Hepatocyte (in vitro differentiated cells): ENCODE data around the gene HEBP2. TPM values are rescaled to one million over a fixed set of nuclear protein-coding genes. Genes with fewer than 3 reads are reported as not detected.

Experiments
- DNase-seq: peaks from one replicate; pipeline ENCODE4 v3.0.0-alpha.2; 2016; ENCODE audit warnings: low spot score
- H2AFZ ChIP-seq: fragments of 200-600 bp; sonication (generic); 2 replicates; pipeline ENCODE4 v1.6.0; 2016; ENCODE audit warnings: antibody characterized with exemption, mild to moderate bottlenecking
- H3K27ac ChIP-seq: fragments of 200-600 bp; sonication (generic); 2 replicates; pipeline ENCODE4 v1.5.1; 2016; ENCODE audit warnings: mild to moderate bottlenecking
- H3K27me3 ChIP-seq: fragments of 200-600 bp; sonication (generic); 2 replicates; pipeline ENCODE4 v1.6.1; 2016
- H3K36me3 ChIP-seq: fragments of 200-600 bp; sonication (generic); replicated peaks from 2 replicates; pipeline ENCODE4 v1.5.1; 2016; ENCODE audit warnings: low read depth; ENCODE audit not compliant: insufficient read depth
- H3K4me1 ChIP-seq: fragments of 200-600 bp; sonication (generic); 2 replicates; pipeline ENCODE4 v1.5.1; 2016; ENCODE audit warnings: mild to moderate bottlenecking, moderate library complexity; ENCODE audit not compliant: insufficient read depth
- H3K4me2 ChIP-seq: fragments of 200-600 bp; sonication (generic); 2 replicates; pipeline ENCODE4 v1.6.0; 2016
- H3K4me3 ChIP-seq: fragments of 200-600 bp; sonication (generic); 2 replicates; pipeline ENCODE4 v1.5.1; 2016; ENCODE audit warnings: mild to moderate bottlenecking
- H3K79me2 ChIP-seq: fragments of 200-600 bp; sonication (generic); 2 replicates; pipeline ENCODE4 v1.6.0; 2017; ENCODE audit warnings: mild to moderate bottlenecking
- H3K9me2 ChIP-seq: fragments of 200-600 bp; sonication (generic); replicated peaks from 2 replicates; pipeline ENCODE4 v1.6.0; 2017; ENCODE audit warnings: mild to moderate bottlenecking; ENCODE audit not compliant: insufficient read depth
- H3K9me3 ChIP-seq: fragments of 200-600 bp; sonication (generic); 2 replicates; pipeline ENCODE4 v1.5.1; 2016; ENCODE audit warnings: low read depth, mild to moderate bottlenecking
- H4K20me1 ChIP-seq: fragments of 200-600 bp; sonication (generic); 2 replicates; pipeline ENCODE4 v1.6.0; 2016; ENCODE audit warnings: mild to moderate bottlenecking; ENCODE audit not compliant: insufficient read depth, poor library complexity, severe bottlenecking
- EZH2 ChIP-seq: fragments of 200-600 bp; sonication (generic); IDR thresholded peaks from 2 replicates; pipeline ENCODE4 v1.6.1; 2016; ENCODE audit warnings: antibody characterized with exemption, mild to moderate bottlenecking, borderline replicate concordance
- EZH2phosphoT487 ChIP-seq: fragments of 200-600 bp; sonication (generic); IDR thresholded peaks from one replicate; pipeline ENCODE4 v1.6.1; 2018; ENCODE audit warnings: antibody characterized with exemption, mild to moderate bottlenecking, low read depth, moderate library complexity; ENCODE audit not compliant: unreplicated experiment, severe bottlenecking
- WGBS: methylation state at CpG from one replicate; pipeline ENCODE4 v1.1.6; 2016; ENCODE audit warnings: low lambda C conversion rate; ENCODE audit errors: missing lambda C conversion rate; 5-methylcytosine and 5-hydroxymethylcytosine counted together
- polyA plus RNA-seq: library from polyadenylated mRNA; unstranded; fragments of >200 nt; fragmentation: Nextera tagmentation; extraction: Ambion mirVana; gene quantifications from 2 replicates; pipeline ENCODE4 v1.2.1, GENCODE V29; 2016
- total RNA-seq: library from RNA; depleted of rRNA; stranded (reverse); fragments of >200 nt; gene quantifications from 2 replicates; pipeline ENCODE4 v1.2.3, GENCODE V29; 2014
- TF ChIP-seq, protein P1 (sequence below): fragments of 200-600 bp; sonication (generic); IDR thresholded peaks from 2 replicates; pipeline ENCODE4 v1.5.1; 2016; ENCODE audit warnings: antibody characterized with exemption, mild to moderate bottlenecking; ENCODE audit not compliant: poor library complexity

The HEBP2 gene
- total and polyA plus RNA-seq, 2 experiments from 2014 or later, result 21.6 to 79.0 TPM

DNA sequence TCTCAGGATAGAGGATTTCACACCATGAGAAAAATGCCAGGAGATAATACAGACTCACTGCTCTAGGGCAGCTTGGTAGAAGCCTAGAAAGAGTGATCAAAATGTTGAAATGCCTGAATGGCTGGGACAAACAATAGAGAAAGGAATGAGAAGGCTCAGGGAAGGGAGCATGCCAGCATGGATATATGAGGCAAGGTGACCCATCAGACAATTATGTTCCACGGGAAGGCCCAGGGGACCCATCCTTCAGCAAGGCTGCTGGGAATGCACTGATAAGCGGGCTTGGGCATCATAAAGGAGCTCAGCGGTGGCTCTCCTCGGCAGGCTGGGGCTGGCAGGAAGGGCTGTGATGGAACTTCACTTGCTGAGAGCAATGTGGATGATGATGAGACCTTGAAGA lies 12.2 kb downstream of the HEBP2 start:
- Histone ChIP-seq H4K20me1 (no peaks in the 10 kb centered on the region), H3K4me2 (no peak overlapping the region), H3K36me3 (no peaks in the 10 kb centered on the region), H3K27ac (no peak overlapping the region), H3K9me2 (no peaks in the 10 kb centered on the region), H3K4me1 (no peaks in the 10 kb centered on the region), H2AFZ (no peak overlapping the region), H3K27me3 (no peaks in the 10 kb centered on the region), H3K9me3 (no peaks in the 10 kb centered on the region), H3K79me2 (no peaks in the 10 kb centered on the region), H3K4me3 (no peak overlapping the region)
- no peak for TF ChIP-seq EZH2phosphoT487
- no peak for TF ChIP-seq EZH2
- TF ChIP-seq, protein P1, sequence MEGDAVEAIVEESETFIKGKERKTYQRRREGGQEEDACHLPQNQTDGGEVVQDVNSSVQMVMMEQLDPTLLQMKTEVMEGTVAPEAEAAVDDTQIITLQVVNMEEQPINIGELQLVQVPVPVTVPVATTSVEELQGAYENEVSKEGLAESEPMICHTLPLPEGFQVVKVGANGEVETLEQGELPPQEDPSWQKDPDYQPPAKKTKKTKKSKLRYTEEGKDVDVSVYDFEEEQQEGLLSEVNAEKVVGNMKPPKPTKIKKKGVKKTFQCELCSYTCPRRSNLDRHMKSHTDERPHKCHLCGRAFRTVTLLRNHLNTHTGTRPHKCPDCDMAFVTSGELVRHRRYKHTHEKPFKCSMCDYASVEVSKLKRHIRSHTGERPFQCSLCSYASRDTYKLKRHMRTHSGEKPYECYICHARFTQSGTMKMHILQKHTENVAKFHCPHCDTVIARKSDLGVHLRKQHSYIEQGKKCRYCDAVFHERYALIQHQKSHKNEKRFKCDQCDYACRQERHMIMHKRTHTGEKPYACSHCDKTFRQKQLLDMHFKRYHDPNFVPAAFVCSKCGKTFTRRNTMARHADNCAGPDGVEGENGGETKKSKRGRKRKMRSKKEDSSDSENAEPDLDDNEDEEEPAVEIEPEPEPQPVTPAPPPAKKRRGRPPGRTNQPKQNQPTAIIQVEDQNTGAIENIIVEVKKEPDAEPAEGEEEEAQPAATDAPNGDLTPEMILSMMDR, result no peak
- WGBS, result 87% methylated on average over 4 of the region's 4 CpGs
- DNase-seq, result no peak

DNA sequence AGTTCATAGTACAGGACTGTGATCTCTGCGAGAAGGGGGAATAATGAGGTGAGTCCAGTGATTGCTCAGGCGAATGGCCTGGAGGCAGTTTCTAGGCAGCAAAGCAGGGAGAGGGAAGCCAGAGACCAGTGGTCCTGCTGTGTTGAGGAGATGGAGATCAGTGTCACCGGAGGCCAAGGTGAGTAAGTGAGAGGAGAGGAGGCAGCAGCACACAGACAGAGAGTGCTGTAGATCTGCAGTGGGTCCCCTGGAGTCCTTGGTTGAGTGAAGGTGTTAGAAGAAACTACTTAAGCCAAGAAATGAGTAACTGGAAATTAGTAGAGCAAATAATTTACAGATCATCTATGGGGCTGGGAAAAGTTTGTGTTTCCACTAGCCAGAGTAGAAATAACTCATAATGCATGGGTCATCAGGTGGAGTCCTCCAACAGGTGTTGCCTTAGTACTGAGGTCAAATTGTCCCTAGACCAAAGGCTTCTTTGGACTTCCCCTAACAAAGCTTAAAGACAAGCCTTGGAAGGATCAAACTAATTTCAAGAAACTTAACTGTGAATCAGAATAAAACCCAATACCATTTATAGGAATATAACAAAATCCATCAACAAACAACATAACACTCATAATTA lies 13.6 kb downstream of the HEBP2 start:
- Histone ChIP-seq H3K27me3 (no peaks in the 10 kb centered on the region), H3K4me1 (no peaks in the 10 kb centered on the region), H3K36me3 (no peaks in the 10 kb centered on the region), H3K79me2 (no peaks in the 10 kb centered on the region), H4K20me1 (no peaks in the 10 kb centered on the region), H3K27ac (no peak overlapping the region), H3K9me3 (no peaks in the 10 kb centered on the region), H3K4me3 (no peak overlapping the region), H3K4me2 (no peak overlapping the region), H3K9me2 (no peaks in the 10 kb centered on the region), H2AFZ (no peak overlapping the region)
- 61% methylated on average over 3 of the region's 3 CpGs for WGBS
- no peak for DNase-seq
- TF ChIP-seq EZH2 (no peak), EZH2phosphoT487 (no peak)
- TF ChIP-seq, protein P1, result no peak

DNA sequence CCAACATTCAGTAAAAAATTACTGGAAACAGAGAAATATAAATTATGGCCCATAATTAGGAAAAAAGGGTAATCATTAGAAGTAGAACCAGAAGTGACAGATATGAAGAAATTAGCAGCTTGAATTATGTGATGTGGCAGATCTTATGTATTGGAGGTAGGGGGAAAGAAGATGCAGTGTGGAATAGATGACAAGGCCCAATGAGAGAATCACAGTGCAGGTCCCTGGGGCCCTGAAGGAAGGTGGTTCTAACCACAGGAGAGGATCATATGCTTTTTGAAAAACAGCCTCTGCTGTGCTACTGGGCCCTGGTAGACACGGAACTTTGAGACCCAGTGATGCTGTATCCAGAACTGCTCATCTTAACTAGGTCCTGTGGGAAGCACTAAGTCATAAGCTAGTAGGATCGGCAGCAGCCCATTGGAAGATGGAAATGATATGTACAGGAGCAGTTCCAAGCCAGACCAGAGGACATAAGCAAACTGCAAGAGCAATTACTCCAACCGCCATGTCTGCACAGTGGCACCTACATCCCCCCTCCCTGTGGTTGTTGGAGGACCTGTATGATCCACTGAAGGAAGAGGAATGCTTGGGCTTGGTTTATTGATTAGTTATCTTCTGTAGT lies 14.2 kb downstream of the HEBP2 start:
- no peaks in the 10 kb centered on the region for H3K36me3 ChIP-seq
- H3K9me2 ChIP-seq, result no peaks in the 10 kb centered on the region

More for the DNA sequence above, 14.2 kb downstream of the HEBP2 start:
- no peaks in the 10 kb centered on the region for H3K27me3 ChIP-seq
- no peaks in the 10 kb centered on the region for H3K79me2 ChIP-seq
- no peaks in the 10 kb centered on the region for H4K20me1 ChIP-seq
- H3K4me2 ChIP-seq, result no peak overlapping the region
- H3K27ac ChIP-seq, result no peak overlapping the region
- H3K4me1 ChIP-seq, result no peaks in the 10 kb centered on the region
- no peak overlapping the region for H3K4me3 ChIP-seq
- no peaks in the 10 kb centered on the region for H3K9me3 ChIP-seq
- no peak for DNase-seq
- TF ChIP-seq EZH2 (no peak), EZH2phosphoT487 (no peak)
- TF ChIP-seq, protein P1, result no peak
- no peak overlapping the region for H2AFZ ChIP-seq
- WGBS, result 98% methylated on average over 3 of the region's 3 CpGs
